OCI-LY3 (cell line): ENCODE results near the gene RAPGEF5.

ENCODE experiments used
- H2AFZ ChIP-seq: fragments of 200-600, 300-600 bp; shearing (Covaris generic); 2 replicates; pipeline ENCODE4 v1.6.0; 2014; ENCODE audit warnings: antibody characterized with exemption, low read depth, low read length
- H3K27ac ChIP-seq: fragments of 200-600, 300-600 bp; sonication (generic); 2 replicates; pipeline ENCODE4 v1.5.1; 2014; ENCODE audit warnings: mild to moderate bottlenecking, low read length, moderate library complexity, mixed read lengths
- H3K27me3 ChIP-seq: fragments of 200-600, 300-600 bp; sonication (generic); 2 replicates; pipeline ENCODE4 v1.6.1; 2014; ENCODE audit warnings: low read depth, low read length, mixed read lengths
- H3K36me3 ChIP-seq: fragments of 200-600, 300-600 bp; sonication (generic); replicated peaks from 2 replicates; pipeline ENCODE3; 2014; ENCODE audit warnings: low read depth, low read length, mixed read lengths
- H3K4me1 ChIP-seq: fragments of 300-600, 200-600 bp; sonication (generic); 2 replicates; pipeline ENCODE4 v1.6.1; 2014; ENCODE audit warnings: low read length, mixed read lengths
- H3K4me2 ChIP-seq: fragments of 200-600, 300-600 bp; sonication (generic); 2 replicates; pipeline ENCODE4 v1.6.1; 2014; ENCODE audit warnings: low read length, mixed read lengths
- H3K4me3 ChIP-seq: fragments of 300-600, 200-600 bp; sonication (generic); 2 replicates; pipeline ENCODE4 v1.5.1; 2014; ENCODE audit warnings: antibody characterized with exemption, mild to moderate bottlenecking, low read length, moderate library complexity
- H3K79me2 ChIP-seq: fragments of 300-600, 200-600 bp; shearing (Covaris generic); 2 replicates; pipeline ENCODE4 v1.6.1; 2014; ENCODE audit warnings: mild to moderate bottlenecking, low read length, mixed read lengths
- H3K9ac ChIP-seq: fragments of 300-600, 200-600 bp; shearing (Covaris generic); 2 replicates; pipeline ENCODE4 v1.6.0; 2014; ENCODE audit warnings: mild to moderate bottlenecking, low read length, moderate library complexity
- H3K9me3 ChIP-seq: fragments of 200-600, 300-600 bp; shearing (Covaris generic); 2 replicates; pipeline ENCODE4 v1.6.1; 2014; ENCODE audit warnings: low read length, mixed read lengths; ENCODE audit not compliant: insufficient read depth
- H4K20me1 ChIP-seq: fragments of 200-600, 300-600 bp; sonication (generic); 2 replicates; pipeline ENCODE4 v1.6.1; 2016; ENCODE audit warnings: low read length, mixed read lengths; ENCODE audit not compliant: insufficient read depth
- EZH2phosphoT487 ChIP-seq: fragments of 200-600 bp; shearing (Covaris generic); IDR thresholded peaks from 2 replicates; pipeline ENCODE4 v1.6.1; 2018; ENCODE audit warnings: antibody characterized with exemption, mixed run types, low read depth
- TF ChIP-seq, protein P1 (sequence below): fragments of 200-600, 300-600 bp; sonication (generic); IDR thresholded peaks from 2 replicates; pipeline ENCODE4 v1.5.1; 2014; ENCODE audit warnings: antibody characterized with exemption, low read length, low read depth

Gene RAPGEF5

GRCh38 chr7:22176791-22177412 lies 180.1 kb downstream of the RAPGEF5 start:
- H2AFZ ChIP-seq, result no peak overlapping the region
- H3K9ac ChIP-seq, result no peak overlapping the region
- H3K4me1 ChIP-seq, result peaks cover 5% of the 10 kb centered on the region
- TF ChIP-seq, protein P1, sequence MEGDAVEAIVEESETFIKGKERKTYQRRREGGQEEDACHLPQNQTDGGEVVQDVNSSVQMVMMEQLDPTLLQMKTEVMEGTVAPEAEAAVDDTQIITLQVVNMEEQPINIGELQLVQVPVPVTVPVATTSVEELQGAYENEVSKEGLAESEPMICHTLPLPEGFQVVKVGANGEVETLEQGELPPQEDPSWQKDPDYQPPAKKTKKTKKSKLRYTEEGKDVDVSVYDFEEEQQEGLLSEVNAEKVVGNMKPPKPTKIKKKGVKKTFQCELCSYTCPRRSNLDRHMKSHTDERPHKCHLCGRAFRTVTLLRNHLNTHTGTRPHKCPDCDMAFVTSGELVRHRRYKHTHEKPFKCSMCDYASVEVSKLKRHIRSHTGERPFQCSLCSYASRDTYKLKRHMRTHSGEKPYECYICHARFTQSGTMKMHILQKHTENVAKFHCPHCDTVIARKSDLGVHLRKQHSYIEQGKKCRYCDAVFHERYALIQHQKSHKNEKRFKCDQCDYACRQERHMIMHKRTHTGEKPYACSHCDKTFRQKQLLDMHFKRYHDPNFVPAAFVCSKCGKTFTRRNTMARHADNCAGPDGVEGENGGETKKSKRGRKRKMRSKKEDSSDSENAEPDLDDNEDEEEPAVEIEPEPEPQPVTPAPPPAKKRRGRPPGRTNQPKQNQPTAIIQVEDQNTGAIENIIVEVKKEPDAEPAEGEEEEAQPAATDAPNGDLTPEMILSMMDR, result no peak
- TF ChIP-seq EZH2phosphoT487, result no peak
- no peaks in the 10 kb centered on the region for H4K20me1 ChIP-seq
- no peaks in the 10 kb centered on the region for H3K36me3 ChIP-seq
- H3K9me3 ChIP-seq, result no peaks in the 10 kb centered on the region
- H3K79me2 ChIP-seq, result no peaks in the 10 kb centered on the region
- H3K4me2 ChIP-seq, result no peak overlapping the region
- H3K27ac ChIP-seq, result no peak overlapping the region
- H3K4me3 ChIP-seq, result no peak overlapping the region
- H3K27me3 ChIP-seq, result no peaks in the 10 kb centered on the region

DNA sequence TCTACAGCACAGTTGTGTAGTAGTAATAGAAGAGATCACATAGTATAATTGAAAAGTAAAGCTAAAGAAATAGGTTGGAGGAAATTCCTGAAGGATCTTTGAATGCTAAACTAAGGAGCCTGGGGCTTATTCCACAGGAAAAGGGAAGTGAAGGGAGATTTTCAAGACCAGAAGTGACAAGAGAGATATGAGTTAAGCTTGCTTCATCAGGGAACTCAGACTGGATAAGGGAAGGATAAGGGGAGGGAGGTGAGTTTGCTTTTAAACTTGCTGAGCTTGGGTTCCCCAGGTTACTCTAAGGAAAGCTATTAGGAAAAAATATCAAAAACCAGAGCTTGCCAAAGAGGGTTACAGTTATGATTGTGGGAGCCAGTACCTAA lies 182.4 kb downstream of the RAPGEF5 start:
- H3K4me1 ChIP-seq, result peaks cover 5% of the 10 kb centered on the region
- H3K27me3 ChIP-seq, result no peaks in the 10 kb centered on the region
- H3K36me3 ChIP-seq, result no peaks in the 10 kb centered on the region
- H4K20me1 ChIP-seq, result no peaks in the 10 kb centered on the region
- TF ChIP-seq, protein P1, result no peak
- no peak for TF ChIP-seq EZH2phosphoT487
- no peak overlapping the region for H3K27ac ChIP-seq
- H3K9ac ChIP-seq, result no peak overlapping the region
- no peak overlapping the region for H3K4me2 ChIP-seq
- H2AFZ ChIP-seq, result no peak overlapping the region
- no peak overlapping the region for H3K4me3 ChIP-seq
- H3K79me2 ChIP-seq, result no peaks in the 10 kb centered on the region
- no peaks in the 10 kb centered on the region for H3K9me3 ChIP-seq

GRCh38 chr7:22173685-22174573 lies 183.0 kb downstream of the RAPGEF5 start:
- TF ChIP-seq, protein P1, result no peak
- TF ChIP-seq EZH2phosphoT487, result no peak
- Histone ChIP-seq H3K4me2 (no peak overlapping the region), H3K79me2 (no peaks in the 10 kb centered on the region), H3K4me3 (no peak overlapping the region), H3K9me3 (no peaks in the 10 kb centered on the region), H4K20me1 (no peaks in the 10 kb centered on the region), H3K4me1 (peaks cover 5% of the 10 kb centered on the region), H3K9ac (no peak overlapping the region), H3K27me3 (no peaks in the 10 kb centered on the region), H3K27ac (no peak overlapping the region), H3K36me3 (no peaks in the 10 kb centered on the region), H2AFZ (no peak overlapping the region)

- Histone ChIP-seq H3K79me2 (no peaks in the 10 kb centered on the region), H3K4me1 (no peaks in the 10 kb centered on the region), H3K9ac (no peak overlapping the region), H2AFZ (no peak overlapping the region), H3K36me3 (no peaks in the 10 kb centered on the region), H3K27me3 (no peaks in the 10 kb centered on the region), H3K27ac (no peak overlapping the region), H4K20me1 (no peaks in the 10 kb centered on the region), H3K4me3 (no peak overlapping the region), H3K9me3 (no peaks in the 10 kb centered on the region), H3K4me2 (no peak overlapping the region)
- TF ChIP-seq EZH2phosphoT487, result no peak
- TF ChIP-seq, protein P1, result no peak
Observed at GRCh38 chr7:22168129-22168634, 188.8 kb downstream of the RAPGEF5 start.
